Stomach (tissue), 4 donors: ENCODE results near the gene EVI2B.

Experiments used
- CTCF ChIP-seq, 7 experiments: fragments of 450-650 bp in 4 of 7; fragments of 200-600 bp in 3 of 7; sonication (generic) in 3 of 7; IDR thresholded peaks; one replicate each; pipeline ENCODE4 v1.5.1; 2016 to 2019; ENCODE audit warnings: antibody characterized with exemption in 7 of 7, control low read depth in 2 of 7, mild to moderate bottlenecking in 1 of 7
- EP300 ChIP-seq: sonication (generic); formaldehyde crosslinking; IDR thresholded peaks from one replicate; pipeline ENCODE4 v1.6.1; 2017; ENCODE audit warnings: antibody characterized with exemption
- POLR2A ChIP-seq, 4 donors: fragments of 450-650 bp; IDR thresholded peaks; one replicate each; pipeline ENCODE4 v1.6.1; 2016; ENCODE audit warnings: antibody characterized with exemption in 4 of 4, control low read depth in 2 of 4, mild to moderate bottlenecking in 1 of 4, moderate library complexity in 1 of 4
- POLR2AphosphoS5 ChIP-seq, 3 donors: sonication (generic); formaldehyde crosslinking; IDR thresholded peaks; one replicate each; pipeline ENCODE4 v1.6.1; 2016; ENCODE audit warnings: antibody characterized with exemption in 3 of 3

GRCh38 chr17:31269578-31269983 lies 44.3 kb downstream of the EVI2B start:
- TF ChIP-seq POLR2AphosphoS5 (IDR thresholded peaks at IDR 0.05) = no peak
- no peak for TF ChIP-seq POLR2A (IDR thresholded peaks at IDR 0.05)
- no peak for TF ChIP-seq CTCF (IDR thresholded peaks at IDR 0.05)
- no peak for TF ChIP-seq EP300
